ENCODE results near the gene UVSSA. TPM values are rescaled to one million over a fixed set of nuclear protein-coding genes. Genes with fewer than 3 reads are reported as not detected.
"Not testable (repeated sequence)": the region's sequence is repeated elsewhere in the genome, so short reads cannot be mapped to it uniquely, and the experiment has no call there.

UVSSA gene
- polyA plus RNA-seq, 1 experiment = 5.8 TPM

DNA sequence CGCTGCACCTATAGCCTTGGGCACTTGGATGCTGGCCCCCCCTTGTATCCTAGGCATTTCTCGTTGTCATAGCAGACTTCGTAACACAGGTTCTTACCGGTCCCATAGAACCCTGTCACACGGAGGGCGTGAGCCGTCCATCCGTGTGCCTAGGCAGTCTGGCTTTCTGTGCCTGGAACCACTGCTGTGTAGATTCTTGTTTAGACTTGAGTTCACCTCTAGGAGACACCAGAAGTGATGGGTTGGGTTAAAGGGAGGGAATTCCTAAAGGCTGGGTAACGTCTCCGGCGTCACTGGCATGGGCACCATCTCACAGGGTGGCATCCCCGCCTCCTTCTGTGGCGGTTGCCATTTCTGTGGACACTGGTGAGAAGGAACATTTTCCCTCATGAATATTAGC, 72.7 kb downstream of the UVSSA start:
- ChIA-PET CTCF (no interaction called here), POLR2A (no interaction called here)
- Histone ChIP-seq H3K36me3 (ENCODE audit: control insufficient read depth, insufficient read depth, low read length) (no peaks in the 10 kb centered on the region), H3K4me3 (ENCODE audit: low read depth, low read length) (no peak overlapping the region), H3K27me3 (ENCODE audit: control insufficient read depth, insufficient read depth, low read length) (peaks cover 4% of the 10 kb centered on the region)
- TF ChIP-seq, protein P1, sequence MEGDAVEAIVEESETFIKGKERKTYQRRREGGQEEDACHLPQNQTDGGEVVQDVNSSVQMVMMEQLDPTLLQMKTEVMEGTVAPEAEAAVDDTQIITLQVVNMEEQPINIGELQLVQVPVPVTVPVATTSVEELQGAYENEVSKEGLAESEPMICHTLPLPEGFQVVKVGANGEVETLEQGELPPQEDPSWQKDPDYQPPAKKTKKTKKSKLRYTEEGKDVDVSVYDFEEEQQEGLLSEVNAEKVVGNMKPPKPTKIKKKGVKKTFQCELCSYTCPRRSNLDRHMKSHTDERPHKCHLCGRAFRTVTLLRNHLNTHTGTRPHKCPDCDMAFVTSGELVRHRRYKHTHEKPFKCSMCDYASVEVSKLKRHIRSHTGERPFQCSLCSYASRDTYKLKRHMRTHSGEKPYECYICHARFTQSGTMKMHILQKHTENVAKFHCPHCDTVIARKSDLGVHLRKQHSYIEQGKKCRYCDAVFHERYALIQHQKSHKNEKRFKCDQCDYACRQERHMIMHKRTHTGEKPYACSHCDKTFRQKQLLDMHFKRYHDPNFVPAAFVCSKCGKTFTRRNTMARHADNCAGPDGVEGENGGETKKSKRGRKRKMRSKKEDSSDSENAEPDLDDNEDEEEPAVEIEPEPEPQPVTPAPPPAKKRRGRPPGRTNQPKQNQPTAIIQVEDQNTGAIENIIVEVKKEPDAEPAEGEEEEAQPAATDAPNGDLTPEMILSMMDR (IDR thresholded peaks at IDR 0.05; ENCODE audit: insufficient read depth, low read depth, low read length) = no peak
- DNase-seq (ENCODE audit: low read depth) = no peak

DNA sequence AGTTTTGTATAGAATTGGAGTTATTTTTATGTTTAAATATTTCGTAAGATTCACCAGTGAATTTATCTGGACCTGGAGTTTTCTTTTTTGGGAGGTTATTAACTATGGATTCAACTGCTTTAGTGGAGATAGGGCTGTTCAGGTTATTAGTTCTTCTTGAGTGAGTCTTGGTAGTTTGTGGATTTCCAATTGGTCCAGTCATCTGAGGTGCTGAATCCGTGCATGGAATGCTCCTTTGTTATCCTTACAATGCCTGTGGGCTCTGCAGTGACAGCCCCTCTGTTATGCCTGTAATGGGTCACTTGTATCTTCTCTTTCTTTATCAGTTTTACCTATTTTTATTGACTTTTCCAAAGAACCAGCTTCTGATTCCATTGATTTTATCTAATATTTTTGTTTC, 74.6 kb downstream of the UVSSA start:
- peaks cover 1% of the 10 kb centered on the region; the same call in 1 of the 2 replicates for H3K27me3 ChIP-seq (ENCODE audit: control insufficient read depth, insufficient read depth, low read length)
- H3K36me3 ChIP-seq (ENCODE audit: control insufficient read depth, insufficient read depth, low read length) = no peaks in the 10 kb centered on the region
- DNase-seq (ENCODE audit: low read depth) = no peak
- H3K4me3 ChIP-seq (ENCODE audit: low read depth, low read length) = no peak overlapping the region
- ChIA-PET CTCF (no interaction called here), POLR2A (no interaction called here)
- TF ChIP-seq, protein P1 (IDR thresholded peaks at IDR 0.05; ENCODE audit: insufficient read depth, low read depth, low read length) = no peak

DNA sequence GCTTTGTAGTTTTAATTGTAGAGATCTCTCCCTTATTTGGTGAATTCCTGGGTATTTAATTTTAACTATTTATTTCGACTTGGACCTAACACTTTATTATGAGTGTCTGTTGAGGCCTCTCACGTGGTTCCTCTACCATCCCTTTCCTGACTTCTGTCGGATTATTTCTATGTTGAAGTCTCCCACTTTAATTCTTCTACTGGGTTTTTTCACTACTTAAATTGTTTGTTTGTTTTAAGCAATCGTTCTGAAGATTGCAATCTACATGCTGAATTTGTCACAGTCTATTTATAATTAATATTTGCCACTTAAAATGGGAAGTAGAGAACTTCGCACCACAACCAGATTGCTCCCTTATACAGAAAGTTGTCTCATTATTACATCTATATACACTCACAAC, 80.0 kb downstream of the UVSSA start:
- TF ChIP-seq, protein P1 (IDR thresholded peaks at IDR 0.05; ENCODE audit: insufficient read depth, low read depth, low read length) = no peak
- H3K27me3 ChIP-seq (ENCODE audit: control insufficient read depth, insufficient read depth, low read length) = no peaks in the 10 kb centered on the region
- no peaks in the 10 kb centered on the region for H3K36me3 ChIP-seq (ENCODE audit: control insufficient read depth, insufficient read depth, low read length)
- DNase-seq (ENCODE audit: low read depth) = no peak
- POLR2A ChIA-PET = no interaction called here
- no peak overlapping the region for H3K4me3 ChIP-seq (ENCODE audit: low read depth, low read length)
- CTCF ChIA-PET = no interaction called here

DNA sequence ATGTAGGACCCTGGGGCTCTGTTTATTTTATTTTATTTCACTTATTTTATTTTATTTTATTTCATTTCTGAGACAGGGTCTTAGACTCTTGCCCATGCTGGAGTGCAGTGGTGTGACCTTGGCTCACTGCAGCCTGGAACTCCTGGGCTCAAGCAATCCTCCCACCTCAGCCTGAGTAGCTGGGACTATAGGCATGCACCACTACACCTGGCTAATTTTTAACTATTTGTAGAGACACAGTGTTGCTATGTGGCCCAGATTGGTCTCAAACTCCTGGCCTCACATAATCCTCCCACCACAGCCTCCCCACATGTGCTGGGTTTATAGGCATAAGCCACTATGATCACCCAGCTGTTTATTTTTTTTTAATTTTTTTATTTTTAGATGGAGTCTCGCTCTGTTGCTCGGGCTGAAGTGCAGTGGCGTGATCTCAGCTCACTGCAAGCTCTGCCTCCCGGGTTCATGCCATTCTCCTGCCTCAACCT, 96.7 kb downstream of the UVSSA start:
- H3K27me3 ChIP-seq (ENCODE audit: control insufficient read depth, insufficient read depth, low read length); POLR2A ChIA-PET; CTCF ChIA-PET; H3K4me3 ChIP-seq (ENCODE audit: low read depth, low read length); DNase-seq (ENCODE audit: low read depth); H3K36me3 ChIP-seq (ENCODE audit: control insufficient read depth, insufficient read depth, low read length): not testable (repeated sequence)

Other genes with a start within 250 kb of the UVSSA start
- gene RNF212, start 233.6 kb upstream of the UVSSA start, polyA plus RNA-seq (2011; rRNA removed) = 2.9 TPM in 2 replicates
- gene SPON2, start 174.6 kb upstream of the UVSSA start, polyA plus RNA-seq (2011; rRNA removed) = 8.8 and 11.6 TPM in 2 replicates
- gene CTBP1, start 98.1 kb upstream of the UVSSA start, polyA plus RNA-seq (2011; rRNA removed) = 58.5 and 106 TPM in 2 replicates
- gene MAEA, start 57.3 kb upstream of the UVSSA start, polyA plus RNA-seq (2011; rRNA removed) = 77.5 and 94.4 TPM in 2 replicates
- gene NKX1-1, start 59.2 kb downstream of the UVSSA start, polyA plus RNA-seq (2011; rRNA removed) = not detected in 2 replicates